DMS79 treated with DMSO at 0.1 percent for 48 hours (cell line): ENCODE measurements around the gene KCTD16.

Experiments used
- DNase-seq: peaks from one replicate; lab custom pipeline; 2025; lab: John Stamatoyannopoulos, UW

KCTD16 gene

GRCh38 chr5:144209361-144209760 lies 38.7 kb downstream of the KCTD16 start:
- no peak for DNase-seq

- DNase-seq: no peak
Observed at GRCh38 chr5:144210655-144211054, 40.0 kb downstream of the KCTD16 start.

- DNase-seq: no peak
Observed at GRCh38 chr5:144219869-144220268, 49.2 kb downstream of the KCTD16 start.

DNA sequence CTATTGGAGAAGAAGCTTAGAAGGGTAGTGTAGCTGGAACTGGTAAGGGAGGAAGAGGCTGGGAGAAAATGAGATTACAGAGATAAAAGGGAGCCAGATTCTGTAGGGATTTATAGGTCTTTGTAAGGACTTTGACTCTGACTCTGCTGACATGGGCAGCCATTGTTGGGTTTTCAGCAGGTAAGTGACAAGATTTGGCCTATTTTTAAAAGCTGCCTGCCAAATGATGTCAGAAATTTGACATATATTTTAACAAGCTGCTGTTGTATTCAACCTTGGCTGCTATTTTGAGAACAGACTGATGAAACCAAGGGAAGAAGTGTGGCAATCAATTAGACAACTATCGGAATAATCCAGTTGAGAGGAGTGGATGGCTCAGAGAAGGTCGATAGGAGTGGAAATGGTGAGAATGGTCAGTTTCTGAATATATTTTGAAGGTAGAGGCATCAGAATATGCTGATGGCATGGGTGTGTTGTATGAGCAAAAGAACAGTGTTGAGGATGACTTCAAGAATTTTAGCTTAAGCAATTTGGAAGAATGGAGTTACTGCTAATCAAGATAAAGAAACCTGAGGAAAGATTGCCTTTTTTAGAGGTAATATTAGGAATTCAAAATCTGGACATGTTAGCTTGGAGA lies 56.8 kb downstream of the KCTD16 start:
- DNase-seq: no peak

DNA sequence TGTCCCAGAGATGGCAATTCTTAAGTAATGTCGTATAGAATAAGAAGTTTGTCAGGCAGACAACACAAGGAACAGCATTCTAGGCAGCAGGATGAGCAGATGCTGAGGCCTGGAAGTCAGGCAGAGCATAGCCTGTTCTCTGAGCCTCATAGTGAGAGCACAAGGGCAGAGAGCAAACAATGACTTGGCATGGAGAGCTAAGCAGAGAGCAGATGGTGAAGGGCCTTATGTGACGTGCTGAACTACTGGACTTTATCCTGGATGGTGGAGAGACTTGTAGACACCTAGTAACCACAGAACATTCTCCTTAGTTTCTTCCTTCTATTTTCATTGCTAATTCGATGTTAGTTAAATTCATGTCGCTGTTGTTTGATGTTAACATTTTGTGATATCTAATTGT lies 60.1 kb downstream of the KCTD16 start:
- DNase-seq: no peak

GRCh38 chr5:144232285-144232684 lies 61.6 kb downstream of the KCTD16 start:
- no peak for DNase-seq

DNA sequence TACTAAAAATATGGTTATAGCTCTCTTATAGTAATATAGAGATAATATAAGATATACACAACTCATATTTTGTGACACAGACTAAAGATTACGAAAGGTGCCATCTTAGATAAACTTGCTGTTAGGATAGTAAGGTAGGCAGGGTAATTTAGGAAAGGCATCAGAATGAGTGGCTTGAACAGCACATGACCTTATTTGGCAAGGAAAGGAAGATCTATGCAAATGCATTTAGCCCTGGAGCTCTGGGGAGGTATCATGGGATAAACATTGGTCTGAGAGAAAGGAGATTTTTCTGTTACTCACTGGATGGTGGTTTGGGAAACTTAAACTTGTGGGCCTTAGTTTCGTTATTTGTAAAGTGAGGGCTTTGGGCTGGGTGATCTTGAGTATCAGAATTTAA lies 65.8 kb downstream of the KCTD16 start:
- no peak for DNase-seq

- no peak for DNase-seq
Observed at GRCh38 chr5:144237851-144238250, 67.2 kb downstream of the KCTD16 start.

DNA sequence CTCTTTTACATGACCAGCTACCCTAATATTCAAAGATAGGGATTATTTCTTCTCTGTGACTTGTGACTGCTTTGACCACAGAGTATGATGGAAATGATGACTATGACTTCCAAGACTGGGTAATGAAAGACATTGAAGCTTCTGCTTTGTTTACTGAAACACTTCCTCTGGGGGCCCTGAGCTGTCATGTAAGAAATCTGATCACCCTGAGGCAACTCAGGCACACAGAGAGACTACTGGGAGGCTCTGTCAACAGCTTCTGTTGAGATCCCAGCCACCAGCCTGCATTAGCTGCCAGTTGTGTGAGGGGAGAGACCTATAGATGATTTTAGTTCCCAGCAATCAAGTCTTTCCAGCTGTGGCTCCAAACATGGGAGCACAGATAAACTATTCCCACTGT lies 76.5 kb downstream of the KCTD16 start:
- DNase-seq: no peak

DNA sequence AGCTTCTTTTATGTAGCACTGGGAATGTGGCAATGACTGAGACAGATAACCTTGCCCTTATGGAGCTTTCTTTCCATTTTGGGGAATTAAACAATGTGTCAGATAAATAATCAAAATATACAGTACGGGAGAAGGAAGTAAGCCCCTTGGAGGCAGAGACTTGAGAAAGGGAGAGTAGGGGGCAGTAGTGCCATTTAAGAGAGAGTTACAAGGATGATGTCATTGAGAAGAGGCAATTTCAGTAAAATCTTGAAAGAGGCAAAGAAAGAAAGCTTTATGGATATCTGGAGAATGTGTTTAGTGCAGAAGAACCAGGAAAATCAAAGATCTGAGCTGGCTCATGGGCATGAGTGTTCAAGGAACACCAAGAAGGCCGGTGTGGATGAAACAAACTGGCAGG lies 77.3 kb downstream of the KCTD16 start:
- DNase-seq: no peak

DNA sequence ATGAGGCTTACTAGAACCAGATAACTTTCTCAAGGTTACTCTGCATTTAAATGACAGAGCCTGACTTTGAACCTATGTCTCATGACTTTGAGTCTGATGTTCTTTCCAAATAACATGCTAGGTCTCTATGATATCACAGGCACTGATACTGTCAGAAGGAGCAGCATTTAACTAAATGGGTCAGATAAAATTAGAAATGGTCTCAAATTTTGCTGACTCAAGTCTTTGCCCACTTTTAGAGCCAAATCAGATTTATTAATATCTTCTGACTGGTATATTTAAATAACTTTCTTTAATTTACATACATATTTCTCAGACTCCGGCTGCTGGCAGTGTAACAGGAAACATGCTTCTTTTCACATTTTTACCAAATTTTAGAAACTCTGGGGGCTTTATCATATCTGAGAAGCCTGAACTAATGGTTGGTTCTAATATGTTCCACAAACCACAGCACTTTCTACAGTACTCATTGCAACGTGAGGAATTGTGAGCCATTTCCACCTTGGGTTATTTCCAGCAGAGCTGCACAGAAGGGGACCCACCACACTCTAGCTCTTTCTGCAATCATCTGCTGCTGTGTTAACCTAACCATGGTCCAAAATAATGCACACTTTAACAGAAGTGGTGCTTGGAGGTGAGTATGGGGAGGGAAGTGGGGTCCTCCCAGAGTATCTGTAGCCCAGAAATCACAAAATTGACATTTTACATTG lies 79.2 kb downstream of the KCTD16 start:
- no peak for DNase-seq

DNA sequence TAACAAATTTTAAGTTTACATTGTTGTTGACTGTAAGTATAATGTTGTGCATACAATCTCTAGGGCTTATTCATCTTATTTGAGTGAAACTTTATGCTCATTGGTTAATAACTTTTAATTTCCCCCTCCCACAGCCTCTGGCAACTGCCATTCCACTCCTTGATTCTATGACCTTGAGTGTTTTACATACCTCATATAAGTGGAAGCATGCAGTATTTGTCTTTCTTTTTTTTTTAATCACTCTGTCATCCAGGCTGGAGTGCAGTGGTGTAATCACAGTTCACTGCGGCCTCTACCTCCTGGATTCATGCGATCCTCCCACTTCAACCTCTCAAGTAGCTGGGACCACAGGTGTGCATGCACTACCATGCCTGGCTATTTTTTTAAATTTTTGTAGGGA lies 83.9 kb downstream of the KCTD16 start:
- DNase-seq: no peak

DNA sequence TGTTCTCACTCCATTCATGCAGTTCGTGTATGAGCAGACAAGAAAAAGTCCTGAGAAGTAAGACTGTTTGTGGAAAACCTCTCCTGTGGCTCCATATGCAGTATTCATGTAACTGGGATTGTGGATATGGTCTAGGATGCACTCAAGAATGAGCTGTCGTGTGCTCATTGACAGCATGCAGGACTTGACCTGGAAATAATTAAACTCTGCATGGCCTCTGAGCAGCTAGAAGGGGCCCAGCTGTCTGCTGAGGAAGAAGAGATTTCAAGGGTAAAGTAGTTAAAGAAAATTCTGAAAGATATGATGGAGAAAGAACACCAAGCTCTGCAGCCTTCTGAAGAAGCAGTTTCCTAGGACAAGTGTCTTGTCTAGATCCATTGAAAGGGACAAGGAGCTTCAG lies 89.4 kb downstream of the KCTD16 start:
- DNase-seq: no peak

DNA sequence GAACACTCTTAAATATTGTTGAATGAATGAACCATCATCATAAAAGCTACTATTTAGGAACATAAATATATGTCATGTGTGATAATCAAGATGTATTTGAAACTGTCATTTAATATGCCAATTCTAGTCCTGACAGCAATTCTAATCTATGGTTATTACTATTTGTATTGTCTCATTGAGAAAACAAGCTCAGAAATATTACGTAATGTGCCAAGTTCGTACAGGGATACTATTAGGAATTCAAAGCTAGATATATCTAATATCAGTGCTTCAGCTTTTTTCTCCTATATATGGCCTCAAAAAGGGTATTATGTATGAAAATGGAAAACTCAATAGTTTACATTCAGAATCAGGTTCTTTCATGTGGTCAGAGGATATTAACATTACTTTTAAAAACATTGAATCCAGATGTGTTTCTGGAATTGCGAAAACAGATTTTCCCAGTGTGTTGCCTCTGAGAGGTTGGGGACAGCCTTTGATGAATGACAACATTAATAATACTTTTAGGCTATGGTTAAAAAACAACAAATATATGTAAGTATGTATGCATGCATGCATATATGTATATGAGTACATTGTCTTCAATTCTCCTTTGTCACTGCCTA lies 95.1 kb downstream of the KCTD16 start:
- DNase-seq: no peak

- no peak for DNase-seq
Observed at GRCh38 chr5:144267961-144268513, 97.4 kb downstream of the KCTD16 start.

GRCh38 chr5:144273232-144274027 lies 102.8 kb downstream of the KCTD16 start:
- DNase-seq: no peak

DNA sequence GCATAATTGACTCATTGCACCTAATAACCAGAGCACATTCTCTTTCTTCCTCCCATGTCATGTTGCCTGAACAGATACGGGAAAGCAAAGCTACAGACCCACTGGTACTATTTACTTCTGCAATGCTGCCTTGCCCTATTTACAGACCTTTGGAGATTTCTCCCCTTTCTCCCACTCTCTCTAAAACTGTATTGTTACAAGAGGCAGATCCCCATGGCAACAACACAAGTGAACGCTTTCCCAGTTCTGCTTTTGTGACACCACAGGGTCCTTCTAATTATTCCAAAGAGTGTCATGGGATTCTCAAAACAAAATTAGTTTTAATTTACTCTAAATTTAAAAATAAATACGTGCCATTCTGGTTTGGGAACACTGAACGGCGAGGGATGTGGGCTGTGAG lies 104.7 kb downstream of the KCTD16 start:
- no peak for DNase-seq

- no peak for DNase-seq
Observed at GRCh38 chr5:144276034-144276822, 105.6 kb downstream of the KCTD16 start.

DNA sequence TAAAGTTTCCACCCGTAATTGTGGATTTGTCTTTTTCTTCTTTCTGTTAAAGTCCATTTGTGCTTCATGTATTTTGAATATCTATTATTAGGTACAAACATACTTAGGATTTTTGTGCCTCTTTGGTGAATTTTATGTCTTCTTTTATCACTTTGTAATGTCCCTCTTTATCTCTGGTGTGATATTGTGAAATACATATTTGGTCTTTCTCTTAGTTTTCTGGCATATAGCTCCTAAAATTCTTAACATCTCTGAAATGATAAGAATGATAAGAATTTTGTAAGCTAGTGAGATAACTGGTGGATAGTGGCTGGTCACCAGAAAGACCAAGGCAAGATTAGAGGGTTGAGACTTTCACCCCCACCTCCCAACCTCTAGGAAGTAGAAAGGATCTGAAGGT lies 111.1 kb downstream of the KCTD16 start:
- DNase-seq: no peak

- no peak for DNase-seq
Observed at GRCh38 chr5:144284036-144284435, 113.4 kb downstream of the KCTD16 start.

GRCh38 chr5:144284931-144285502 lies 114.3 kb downstream of the KCTD16 start:
- DNase-seq: no peak
